Left renal cortex interstitium (tissue), 4 donors: ENCODE results near the gene DAB2IP. TPM values are rescaled to one million over a fixed set of nuclear protein-coding genes. Genes with fewer than 3 reads are reported as not detected.
"Not testable (repeated sequence)": the region's sequence is repeated elsewhere in the genome, so short reads cannot be mapped to it uniquely, and the experiment has no call there.

Experiments used
- DNase-seq, 4 donors: peaks; one replicate each; pipeline ENCODE4 v3.0.0-alpha.2; 2013; ENCODE audit warnings: low read depth in 4 of 4, low spot score in 2 of 4, missing footprints in 1 of 4
- polyA plus RNA-seq, 4 donors: library from polyadenylated mRNA; unstranded; fragments of 120-200 nt; gene quantifications; one replicate each; pipeline ENCODE4 v1.2.1, GENCODE V29; 2013; ENCODE audit not compliant: insufficient read length in 4 of 4

The DAB2IP gene
- 10 to 100 TPM; 39.5 to 53.6 (median 45.7) TPM for polyA plus RNA-seq

DNA sequence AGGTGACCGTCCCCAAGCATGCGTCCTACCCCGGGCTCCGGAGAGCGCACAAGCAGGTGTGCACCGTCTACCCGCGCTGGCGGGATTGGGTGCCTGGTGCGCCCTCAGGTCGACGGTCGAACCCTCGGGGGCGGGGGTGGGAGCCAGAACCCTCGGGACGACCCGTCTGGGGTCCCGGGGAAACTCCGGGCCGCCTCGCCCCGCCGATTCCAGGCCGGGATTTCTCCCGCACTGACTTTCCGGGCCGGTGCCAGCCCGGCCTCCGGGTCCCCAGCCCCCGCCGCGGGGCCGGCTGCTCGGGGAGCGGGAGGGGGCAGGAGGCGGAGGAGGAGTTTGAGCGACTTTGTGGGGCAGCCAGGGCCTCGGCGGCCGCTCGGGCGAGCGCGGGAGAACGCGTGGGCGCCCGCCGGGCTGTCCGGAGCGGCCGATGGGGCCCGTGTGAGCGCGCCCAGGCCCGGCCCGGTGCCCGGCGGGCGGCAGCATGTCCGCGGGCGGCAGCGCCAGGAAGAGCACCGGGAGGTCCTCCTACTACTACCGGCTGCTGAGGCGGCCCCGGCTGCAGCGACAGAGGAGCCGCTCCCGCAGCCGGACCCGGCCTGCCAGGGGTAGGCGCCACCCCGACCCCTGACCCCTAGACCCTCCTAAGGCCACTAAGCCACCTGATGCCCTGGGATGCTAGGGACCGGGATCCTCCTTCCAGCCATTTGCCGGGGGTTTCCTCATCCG is at the start of gene DAB2IP:
Gene DAB2IP, plus strand, starts transcription at position 340 of the 726 bp plus-strand sequence. Its CDS starts 142 bp downstream, at position 482.
- peak in 3 of 4 donors; percentile 69 to 85 (median 75) for DNase-seq

DNA sequence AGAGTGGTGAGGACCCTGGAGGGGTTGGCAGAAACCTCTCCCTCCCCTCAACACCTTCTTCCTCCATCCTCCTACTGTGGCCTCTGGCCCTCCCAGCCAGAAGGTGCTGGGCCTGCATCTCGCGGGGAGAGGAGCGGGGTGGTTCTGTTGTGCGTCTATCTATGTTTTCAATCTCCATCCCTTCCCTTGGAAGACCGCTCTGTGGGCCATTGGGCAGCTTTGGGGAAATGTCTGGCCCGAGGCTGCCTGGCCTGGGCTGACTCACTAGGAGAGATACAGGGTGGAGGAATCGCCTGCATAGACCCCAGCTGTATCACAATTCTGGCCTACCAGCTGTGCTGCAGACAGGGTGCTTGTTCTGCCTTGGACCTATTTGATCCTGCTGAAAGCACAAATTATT is 48.4 kb upstream of the DAB2IP start:
- DNase-seq = no peak

DNA sequence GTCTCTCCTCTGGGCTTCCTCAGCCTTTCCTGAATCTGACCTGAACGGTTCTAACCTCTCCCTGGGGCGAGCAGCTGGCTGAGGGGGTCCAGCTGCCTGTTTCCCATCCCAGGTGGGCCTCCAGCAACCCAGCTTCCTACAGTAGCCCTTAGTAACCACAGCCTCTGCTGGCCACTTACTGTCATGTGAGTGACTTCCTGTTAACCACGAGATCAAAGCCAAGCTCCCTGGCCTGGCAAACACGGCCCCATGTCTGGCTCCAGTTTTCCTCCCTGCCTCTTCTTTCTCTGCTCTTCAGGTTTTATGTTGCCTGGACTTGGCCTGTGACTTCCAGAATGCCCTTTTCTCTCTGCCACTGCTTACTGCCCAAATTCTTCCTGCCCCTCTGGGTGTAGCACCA is 47.2 kb upstream of the DAB2IP start:
- DNase-seq = no peak

DNA sequence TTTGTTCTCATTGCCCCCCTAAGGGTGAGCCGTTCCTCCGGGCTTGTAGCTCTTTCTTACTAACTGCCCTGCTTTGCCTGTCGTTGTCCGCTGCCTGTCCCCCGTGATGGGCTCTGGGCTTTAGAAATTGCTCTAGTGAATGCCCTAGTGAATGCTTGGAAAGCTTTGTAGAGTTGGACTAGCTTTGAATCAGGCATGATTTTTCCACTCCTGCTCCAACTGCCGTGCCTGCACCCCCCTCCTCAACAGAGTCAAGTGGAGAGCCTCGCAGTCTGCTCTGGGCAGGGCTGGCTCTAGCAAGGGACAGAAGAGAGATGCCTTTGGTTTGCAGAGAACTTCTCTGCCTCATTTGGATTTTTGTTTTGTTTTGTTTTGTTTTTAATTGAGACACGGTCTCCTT is 46.8 kb upstream of the DAB2IP start:
- DNase-seq = no peak

DNA sequence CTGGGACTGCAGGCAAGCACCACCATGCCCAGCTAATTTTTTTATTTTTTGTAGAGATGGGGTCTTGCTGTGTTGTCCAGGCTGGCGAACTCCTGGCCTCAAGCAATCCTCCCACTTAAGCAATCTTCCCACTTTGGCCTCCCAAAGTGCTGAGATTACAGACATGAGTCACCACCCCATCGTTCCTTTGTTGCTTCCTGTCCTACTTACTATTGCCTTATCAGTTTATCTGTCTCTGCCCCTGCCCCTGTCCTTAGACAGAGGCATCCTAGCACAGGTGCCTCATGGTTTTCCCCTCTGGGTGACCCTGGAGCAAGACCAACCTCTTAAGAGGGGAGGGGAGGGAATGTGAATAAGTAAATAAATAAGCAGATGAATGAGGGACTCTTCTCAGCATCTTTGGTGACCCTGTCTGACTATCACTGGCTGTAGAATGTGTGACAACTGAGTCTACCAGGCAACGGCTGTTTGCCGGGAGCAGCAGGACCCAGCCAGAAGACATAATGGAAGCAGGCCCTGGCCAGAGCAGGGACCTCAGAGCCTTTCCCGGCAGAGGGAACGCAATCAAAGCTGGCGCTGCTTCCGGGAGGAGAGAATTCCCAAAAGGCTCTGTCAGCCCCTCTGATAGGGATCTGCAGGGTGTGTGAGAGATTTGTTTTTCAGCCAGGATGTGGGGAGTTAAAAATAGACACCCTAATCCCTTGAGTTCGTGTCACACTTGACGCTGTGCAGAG is 43.8 kb upstream of the DAB2IP start:
- no peak for DNase-seq

DNA sequence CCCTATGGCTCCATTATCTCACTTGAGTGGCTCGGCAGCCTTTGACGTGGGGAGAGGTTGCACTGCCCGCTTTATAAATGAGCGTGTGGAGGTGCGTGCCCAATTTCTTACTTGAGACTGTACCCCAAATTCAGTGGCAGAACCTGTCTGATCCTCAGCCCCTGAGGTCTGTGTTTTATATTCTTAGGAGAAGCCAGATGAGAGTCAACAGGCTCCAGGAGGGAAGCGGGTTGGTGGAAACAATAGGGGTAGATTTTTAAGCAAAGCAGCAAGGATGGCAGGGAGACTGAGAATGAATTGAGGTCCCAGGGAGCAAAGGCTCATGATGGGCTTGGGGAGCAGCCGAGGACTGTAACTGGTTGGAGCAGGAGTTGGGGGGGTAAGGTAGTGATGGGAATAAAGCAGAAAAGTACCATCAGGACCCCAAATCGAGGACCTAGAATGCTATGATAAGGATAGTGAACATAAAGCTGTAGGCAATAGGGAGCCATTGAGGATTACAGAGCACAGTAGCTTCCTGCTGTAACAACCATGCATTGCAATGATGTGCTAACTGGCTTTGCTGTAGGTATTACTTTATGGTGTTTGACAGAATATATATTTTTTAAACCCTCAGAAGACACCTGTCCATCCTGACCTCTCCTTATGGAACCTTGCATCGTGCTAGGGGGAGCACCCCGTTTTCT is 43.1 kb upstream of the DAB2IP start:
- DNase-seq = no peak

DNA sequence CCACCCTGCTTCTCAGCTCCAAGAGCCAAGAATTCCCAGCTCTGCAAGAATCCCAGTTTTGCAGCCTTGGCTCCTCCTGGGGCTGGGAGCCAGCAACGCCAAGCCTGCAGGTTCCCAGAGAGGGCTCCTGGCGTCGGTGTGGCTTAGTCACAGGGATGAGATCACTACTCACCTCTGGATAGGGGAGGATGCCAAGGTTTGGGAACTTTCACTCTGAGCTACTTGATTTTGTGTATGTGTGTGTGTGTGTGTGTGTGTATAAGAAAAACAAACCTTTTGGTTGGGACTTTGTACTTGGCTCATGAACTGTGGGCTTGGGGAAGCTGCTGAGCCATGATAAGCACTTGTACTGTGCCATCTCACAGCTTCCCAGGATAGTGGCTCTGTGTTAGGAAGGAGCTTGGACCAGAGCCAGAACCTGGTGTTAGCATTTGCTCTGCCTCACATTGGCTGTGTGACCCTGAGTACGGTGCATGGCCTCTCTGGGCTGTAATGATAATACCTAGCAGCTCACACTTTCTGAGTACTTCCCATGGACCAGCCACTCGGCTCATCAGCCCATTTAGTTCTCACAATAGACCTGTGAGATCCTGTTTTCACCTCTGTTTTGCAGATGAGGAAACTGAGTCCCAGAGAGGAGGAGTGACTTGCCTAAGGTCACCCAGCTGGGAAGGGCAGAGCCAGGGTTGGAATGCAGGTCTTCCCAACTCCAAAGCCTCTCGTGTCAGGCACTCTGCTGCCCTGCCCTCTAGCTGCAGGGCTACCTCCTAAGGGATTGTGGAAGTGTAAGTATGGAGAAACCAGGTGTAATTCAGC is 41.4 kb upstream of the DAB2IP start:
- no peak for DNase-seq

DNA sequence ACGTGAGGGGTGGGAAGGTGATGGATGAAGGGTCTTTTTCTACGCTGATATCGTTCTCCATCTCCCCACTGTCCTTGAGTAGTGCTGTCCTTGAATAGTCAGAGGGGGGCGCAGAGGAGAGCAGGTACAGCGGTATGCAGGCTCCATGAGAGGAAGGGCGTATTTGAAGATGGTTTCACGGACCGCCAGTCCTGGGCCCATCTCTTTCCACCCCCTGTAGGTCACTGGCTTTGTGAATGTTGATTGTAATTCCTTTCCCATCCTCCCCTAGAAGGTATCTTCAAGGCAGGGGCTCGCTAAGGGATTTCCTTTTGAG is 40.8 kb upstream of the DAB2IP start:
- DNase-seq = no peak

DNA sequence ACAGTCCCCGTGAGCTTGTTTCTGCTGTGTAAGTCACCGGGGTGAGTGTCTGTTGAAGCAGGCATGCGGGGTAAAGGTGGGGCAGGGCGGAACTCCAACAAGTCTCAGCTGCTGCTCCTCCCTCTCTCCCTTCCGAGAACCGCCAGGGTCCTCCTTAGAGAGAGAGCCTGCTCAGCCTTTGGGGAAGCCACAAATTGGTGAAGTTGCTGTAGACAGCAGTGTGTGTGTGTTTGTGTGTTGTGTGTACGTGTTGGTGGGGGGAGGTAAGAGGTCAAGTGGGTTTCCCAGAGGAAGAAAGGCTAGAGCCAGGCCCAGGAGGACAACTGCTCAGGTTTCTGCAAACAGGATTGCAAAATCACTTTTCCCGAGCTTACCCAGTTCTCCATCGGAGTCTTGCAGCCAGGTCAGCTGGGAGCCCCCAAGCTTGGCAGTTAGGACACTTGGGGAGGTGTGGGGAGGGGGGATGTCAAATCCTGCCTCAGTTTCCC is 38.9 kb upstream of the DAB2IP start:
- no peak for DNase-seq

DNA sequence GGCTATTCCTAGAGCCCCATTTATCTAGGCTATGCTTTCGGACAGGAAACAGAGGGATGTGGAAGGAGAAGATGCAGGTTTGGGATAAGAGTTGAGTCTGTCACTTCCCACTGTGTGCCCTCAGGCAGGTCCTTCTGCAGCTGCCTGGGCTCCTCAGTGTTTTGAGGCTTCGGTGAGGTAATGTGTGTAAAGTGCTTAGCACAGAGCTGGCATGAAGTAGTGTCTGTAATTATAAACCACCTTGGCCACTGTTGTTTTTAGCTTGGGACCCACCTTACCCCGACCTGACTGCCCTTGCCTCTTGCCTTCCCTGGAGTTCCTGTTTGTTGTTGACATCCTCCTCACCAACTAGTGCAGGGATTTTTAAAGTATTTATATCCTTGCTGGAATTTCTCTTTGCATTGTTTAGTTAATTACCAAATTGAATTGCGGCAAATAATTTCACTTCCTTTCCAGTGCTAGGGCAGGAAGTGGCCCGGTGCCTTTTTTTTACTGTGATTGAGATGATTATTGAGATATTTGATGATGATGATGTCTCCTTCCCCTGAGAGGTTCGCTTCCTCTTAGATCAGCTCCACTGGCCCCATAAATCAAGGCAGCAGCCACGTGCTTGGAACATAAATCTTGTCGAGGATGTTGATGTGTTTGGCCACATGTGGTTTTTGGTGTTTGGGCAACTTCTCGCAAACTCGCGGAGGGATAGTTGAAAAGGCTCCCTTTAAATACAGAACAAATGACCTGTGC is 38.3 kb upstream of the DAB2IP start:
- no peak for DNase-seq

DNA sequence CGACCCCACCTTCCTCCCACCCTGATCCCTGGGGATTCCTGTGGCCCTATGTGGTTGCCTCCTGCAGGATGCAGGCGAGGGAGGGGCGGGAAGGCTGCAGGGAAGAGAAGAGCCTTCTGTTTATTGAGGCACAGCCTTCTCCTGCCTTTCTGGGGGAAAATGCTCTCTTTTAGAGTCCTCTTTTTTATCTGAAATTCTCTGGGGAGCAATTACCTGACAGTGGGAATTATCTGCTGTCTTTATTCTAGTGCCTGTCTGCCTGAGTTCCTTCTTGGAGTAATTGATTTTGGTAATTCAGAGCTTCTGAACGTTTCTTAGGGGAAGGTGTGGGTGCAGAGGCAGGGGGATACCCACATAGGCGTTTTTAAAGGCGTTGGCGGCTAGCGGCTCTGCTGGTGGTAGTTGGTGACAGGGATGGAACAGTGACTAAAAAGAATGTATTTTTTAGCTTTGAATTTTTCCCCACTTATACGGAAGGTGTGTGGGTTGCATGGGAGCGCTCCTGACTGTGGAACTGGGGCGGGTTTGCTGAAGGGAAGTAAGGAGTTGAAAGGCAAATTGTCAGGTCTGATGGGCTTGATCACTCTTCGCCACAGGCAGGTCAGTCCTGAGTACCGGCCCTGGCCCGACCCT is 35.2 kb upstream of the DAB2IP start:
- no peak for DNase-seq

DNA sequence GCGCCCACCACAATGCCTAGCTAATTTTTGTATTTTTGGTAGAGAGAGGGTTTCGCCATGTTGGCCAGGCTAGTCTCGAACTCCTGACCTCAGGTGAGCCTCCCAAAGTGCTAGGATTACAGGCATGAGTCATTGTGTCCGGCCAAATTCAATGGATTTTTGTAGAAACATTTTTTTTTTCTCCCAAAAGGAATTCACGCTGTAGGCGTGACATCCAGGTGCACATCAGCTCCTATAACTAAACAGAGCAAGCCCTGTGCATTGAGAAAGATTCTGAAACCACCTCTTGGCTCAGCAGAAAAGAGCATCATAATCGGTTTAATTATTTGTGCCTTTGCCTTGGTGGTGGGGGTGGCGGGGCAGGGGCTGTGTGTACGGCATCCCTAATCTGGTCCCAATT is 32.9 kb upstream of the DAB2IP start:
- DNase-seq = no peak

DNA sequence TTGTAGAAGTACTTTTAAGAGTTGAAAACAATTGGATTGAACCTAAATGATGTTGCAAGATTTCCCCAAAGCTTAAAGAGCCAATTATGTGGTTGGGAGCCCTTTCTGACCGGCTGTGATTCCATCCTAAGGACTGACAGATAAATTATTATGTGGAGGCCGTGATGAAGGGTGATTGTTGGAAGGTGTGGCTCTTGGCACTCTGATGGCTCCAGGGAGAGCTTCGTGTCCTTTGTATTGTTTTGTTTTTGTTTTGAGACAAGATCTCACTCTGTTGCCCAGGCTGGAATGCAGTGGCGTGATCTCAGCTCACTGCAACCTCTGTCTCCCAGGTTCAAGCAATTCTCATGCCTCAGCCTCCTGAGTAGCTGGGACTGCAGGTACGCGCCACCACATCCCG is 32.5 kb upstream of the DAB2IP start:
- not testable (repeated sequence) for DNase-seq

DNA sequence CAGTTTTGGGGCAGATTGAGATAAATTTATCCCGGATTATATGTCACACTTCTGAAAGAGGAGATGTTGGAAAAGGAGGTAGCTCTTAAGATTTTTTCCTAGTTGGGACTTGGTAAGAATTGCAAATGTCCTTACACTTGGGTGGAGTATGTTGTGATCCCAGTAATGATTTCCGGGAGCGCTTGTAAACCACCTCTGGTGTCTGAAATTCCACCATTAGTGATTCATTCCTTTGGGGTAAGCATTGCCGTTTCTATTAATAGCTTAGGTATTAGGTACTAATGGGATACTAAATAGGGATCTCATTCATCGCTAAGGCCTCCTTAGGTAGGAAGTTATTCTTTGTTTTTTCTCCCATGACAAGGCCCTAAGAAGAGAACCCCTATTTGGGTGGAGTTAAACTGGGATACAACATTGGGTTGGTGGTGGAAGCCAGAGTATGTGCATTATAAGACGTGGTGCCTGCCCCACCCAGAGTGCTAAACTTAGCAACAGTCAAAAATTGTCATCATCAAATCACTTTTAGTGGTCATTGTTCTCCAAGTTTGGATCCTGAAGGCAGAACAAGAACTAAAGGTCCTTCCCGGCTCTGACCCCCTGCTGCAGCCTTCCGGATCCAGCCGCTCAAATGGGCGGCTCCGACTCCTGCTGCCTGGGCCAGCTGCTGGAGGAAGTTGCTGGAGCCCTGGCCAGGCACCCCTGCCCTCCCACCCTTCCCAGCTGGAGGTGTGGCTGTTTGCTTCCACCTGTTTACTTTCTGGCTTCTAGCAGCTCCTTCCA is 31.7 kb upstream of the DAB2IP start:
- no peak for DNase-seq

DNA sequence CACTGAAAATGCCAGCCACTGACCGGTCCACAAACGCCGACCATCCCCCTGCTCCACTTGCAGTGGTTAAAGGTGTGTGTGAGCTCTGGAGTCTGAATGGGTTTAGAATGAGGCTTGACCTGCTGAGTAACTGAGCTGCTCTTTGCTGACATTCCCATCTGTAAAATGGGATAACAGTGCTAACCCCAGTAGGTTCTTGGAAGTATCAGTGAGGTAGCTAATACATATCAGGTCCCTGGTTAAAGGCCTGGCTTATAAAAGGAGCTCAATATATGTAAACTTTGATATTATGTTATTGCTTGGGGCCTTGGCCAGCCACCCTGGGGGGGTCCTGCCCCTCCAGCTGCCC is 31.1 kb upstream of the DAB2IP start:
- DNase-seq = no peak

DNA sequence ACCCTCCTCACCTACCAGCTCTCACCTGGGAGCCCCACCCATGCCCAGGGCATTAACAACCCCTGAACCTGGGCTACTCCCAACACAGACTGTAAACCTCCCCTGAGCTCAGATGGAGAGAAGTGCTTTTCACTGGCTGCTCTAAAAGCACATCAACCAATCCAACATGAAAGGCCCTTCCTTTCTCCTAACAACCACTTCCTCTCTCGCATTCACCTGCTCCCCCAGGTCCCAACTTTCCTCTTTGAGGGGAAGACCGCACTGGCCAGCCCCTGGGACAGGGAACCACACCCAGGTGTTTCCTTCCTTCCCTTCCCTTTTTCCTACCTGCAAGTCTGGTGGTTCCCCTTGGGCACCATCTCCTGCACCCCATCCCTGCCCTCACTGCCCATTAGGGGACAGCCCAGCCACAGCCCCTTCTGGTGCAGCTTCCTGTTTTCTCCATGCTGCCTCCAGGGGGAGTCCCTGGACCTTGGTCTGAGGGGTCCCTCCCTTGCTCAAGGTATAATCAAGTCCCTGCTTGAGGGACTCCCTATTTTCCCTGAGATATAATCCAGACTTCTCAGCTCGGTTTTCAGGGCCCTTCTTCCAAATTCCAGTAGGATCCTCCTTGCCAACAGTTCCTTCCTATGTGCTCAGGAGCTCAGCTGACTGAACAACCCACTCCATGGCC is 30.5 kb upstream of the DAB2IP start:
- DNase-seq = no peak

DNA sequence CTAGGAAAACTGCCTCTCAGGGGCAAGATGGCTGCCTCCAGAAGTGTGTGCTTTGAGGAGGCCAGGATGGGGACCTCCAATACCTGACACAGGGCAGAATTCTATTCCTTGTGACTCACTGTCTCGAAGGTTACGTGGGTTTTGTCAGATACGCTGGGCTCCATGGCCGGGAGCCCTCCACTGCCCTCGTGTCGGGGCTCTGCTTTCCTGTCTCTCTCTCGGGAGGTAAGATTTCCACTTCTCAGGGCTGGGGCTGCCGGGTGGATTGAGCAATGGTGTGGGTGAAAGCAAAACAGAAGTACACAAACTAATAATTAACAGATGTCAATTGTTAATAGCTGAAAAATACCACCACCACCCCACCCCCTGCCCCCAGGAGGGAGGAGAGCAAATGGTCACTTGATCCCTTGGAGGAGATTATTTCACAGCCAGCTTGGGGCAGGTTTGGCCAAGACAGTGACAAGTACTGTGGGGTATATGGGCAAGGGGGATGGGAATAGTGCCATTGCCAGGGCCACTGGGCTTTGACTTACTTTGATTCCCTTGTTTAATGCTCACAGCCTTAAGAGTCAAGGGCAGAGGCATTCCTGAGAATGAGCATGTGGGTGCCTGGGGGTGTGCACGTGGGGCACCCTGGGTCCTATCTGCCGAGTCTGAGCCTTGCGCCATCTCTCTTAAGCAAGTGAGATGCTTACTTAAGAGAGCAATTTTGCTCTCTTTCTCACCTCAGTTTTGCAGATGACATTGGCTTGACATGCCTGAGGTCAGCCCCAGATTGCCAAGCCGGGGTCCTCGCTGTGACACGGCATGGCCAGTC is 28.8 kb upstream of the DAB2IP start:
- DNase-seq = no peak
